Liver (tissue), 9 donors: ENCODE measurements around the gene ZNF154. TPM values are rescaled to one million over a fixed set of nuclear protein-coding genes. Genes with fewer than 3 reads are reported as not detected.
"Not testable (repeated sequence)": the region's sequence is repeated elsewhere in the genome, so short reads cannot be mapped to it uniquely, and the experiment has no call there.

ENCODE experiments used
- DNase-seq: peaks from one replicate; pipeline ENCODE4 v3.0.0-alpha.2; 2017; ENCODE audit warnings: low spot score
- H3K27ac ChIP-seq, 2 donors: one replicate each; pipeline ENCODE4 v1.7.0; 2013; ENCODE audit warnings: inconsistent platforms in 2 of 2, low read length in 2 of 2, control low read depth in 1 of 2, low read depth in 1 of 2, mild to moderate bottlenecking in 1 of 2
- H3K27me3 ChIP-seq, 4 donors: one replicate each; pipeline versions ENCODE4 v1.6.1 to v1.7.0; 2013; ENCODE audit warnings: low read length in 3 of 4, inconsistent platforms in 1 of 4, mild to moderate bottlenecking in 1 of 4, moderate library complexity in 1 of 4; ENCODE audit not compliant: control insufficient read depth in 4 of 4, insufficient read depth in 4 of 4
- H3K36me3 ChIP-seq, 4 donors: one replicate each; pipeline versions ENCODE4 v1.6.1 to v1.7.0; 2013; ENCODE audit warnings: low read length in 3 of 4, mild to moderate bottlenecking in 3 of 4, low read depth in 1 of 4, moderate library complexity in 1 of 4; ENCODE audit not compliant: control insufficient read depth in 4 of 4, insufficient read depth in 3 of 4
- H3K4me1 ChIP-seq, 4 donors: one replicate each; pipeline versions ENCODE4 v1.6.1 to v1.7.0; 2013; ENCODE audit warnings: low read length in 3 of 4, mild to moderate bottlenecking in 3 of 4, moderate library complexity in 1 of 4; ENCODE audit not compliant: control insufficient read depth in 4 of 4, insufficient read depth in 4 of 4
- H3K4me3 ChIP-seq, 3 donors: one replicate each; pipeline versions ENCODE4 v1.6.1 to v1.7.0; 2013; ENCODE audit warnings: low read length in 3 of 3, control low read depth in 1 of 3, low read depth in 1 of 3, mild to moderate bottlenecking in 1 of 3
- H3K9ac ChIP-seq, 2 donors: one replicate each; pipeline ENCODE4 v1.7.0; 2013; ENCODE audit warnings: low read length in 2 of 2, mild to moderate bottlenecking in 2 of 2, moderate library complexity in 2 of 2, control low read depth in 1 of 2, low read depth in 1 of 2
- H3K9me3 ChIP-seq, 4 donors: one replicate each; pipeline versions ENCODE4 v1.6.1 to v1.7.0; 2013; ENCODE audit warnings: low read length in 3 of 4; ENCODE audit not compliant: control insufficient read depth in 4 of 4
- CTCF ChIP-seq: fragments of 150-350 bp; IDR thresholded peaks from 2 replicates; pipeline ENCODE4 v1.5.1; 2017; ENCODE audit warnings: improper control_type of control experiment, low read depth, low read length; ENCODE audit not compliant: missing input control
- EGR1 ChIP-seq, 2 donors: IDR thresholded peaks; 2 replicates each; pipeline ENCODE4 v1.6.1; 2016 to 2018; ENCODE audit warnings: antibody characterized with exemption in 2 of 2, low read depth in 2 of 2
- FOXA1 ChIP-seq: IDR thresholded peaks from 2 replicates; pipeline ENCODE4 v1.6.1; 2016; ENCODE audit warnings: antibody characterized with exemption
- FOXA2 ChIP-seq: IDR thresholded peaks from 2 replicates; pipeline ENCODE4 v1.6.1; 2016; ENCODE audit warnings: antibody characterized with exemption
- GABPA ChIP-seq, 2 donors: IDR thresholded peaks in 1 of 2; conservative IDR thresholded peaks in 1 of 2; 2 replicates each; pipeline ENCODE4 v1.6.1; 2016; ENCODE audit warnings: antibody characterized with exemption in 2 of 2, mild to moderate bottlenecking in 1 of 2, moderate library complexity in 1 of 2
- HNF4A ChIP-seq, 2 donors: conservative IDR thresholded peaks; 2 replicates each; pipeline ENCODE4 v1.6.1; 2016; ENCODE audit warnings: antibody characterized with exemption in 2 of 2, mild to moderate bottlenecking in 2 of 2
- HNF4G ChIP-seq: IDR thresholded peaks from 2 replicates; pipeline ENCODE4 v1.6.1; 2016; ENCODE audit warnings: antibody characterized with exemption
- RAD21 ChIP-seq, 2 donors: IDR thresholded peaks; 2 replicates each; pipeline ENCODE4 v1.6.1; 2016; ENCODE audit warnings: antibody characterized with exemption in 2 of 2, mild to moderate bottlenecking in 2 of 2
- REST ChIP-seq: IDR thresholded peaks from 2 replicates; pipeline ENCODE4 v1.6.1; 2016; ENCODE audit warnings: antibody characterized with exemption, mild to moderate bottlenecking
- RXRA ChIP-seq, 2 donors: IDR thresholded peaks; 2 replicates each; pipeline ENCODE4 v1.6.1; 2017 to 2018; ENCODE audit warnings: antibody characterized with exemption in 2 of 2, mild to moderate bottlenecking in 1 of 2
- SP1 ChIP-seq: IDR thresholded peaks from 2 replicates; pipeline ENCODE4 v1.6.1; 2018; ENCODE audit warnings: antibody characterized with exemption, mild to moderate bottlenecking
- TAF1 ChIP-seq: conservative IDR thresholded peaks from 2 replicates; pipeline ENCODE4 v1.6.1; 2016; ENCODE audit warnings: antibody characterized with exemption, mild to moderate bottlenecking
- YY1 ChIP-seq: IDR thresholded peaks from 2 replicates; pipeline ENCODE4 v1.6.1; 2016; ENCODE audit warnings: antibody characterized with exemption, mild to moderate bottlenecking
- WGBS: extraction: QIAGEN DNeasy Blood & Tissue Kit; methylation state at CpG from one replicate; pipeline ENCODE4 v1.1.7; 2013; 5-methylcytosine and 5-hydroxymethylcytosine counted together
- polyA plus RNA-seq, 2 donors: library from polyadenylated mRNA; stranded (reverse) in 1 of 2; unstranded in 1 of 2; fragments of 200-250 nt in 1 of 2; fragments of >200 nt in 1 of 2; fragmentation: Nextera tagmentation in 1 of 2; extraction: Ambion mirVana in 1 of 2; gene quantifications; one replicate each; pipeline versions ENCODE4 v1.2.1 to v1.2.3, GENCODE V29; 2013 to 2015
- total RNA-seq, 2 donors: library from RNA; depleted of rRNA; stranded (reverse); fragments of >200 nt; gene quantifications; one replicate each; pipeline ENCODE4 v1.2.3, GENCODE V29; 2014
- donor health status: healthy.
- donor health status: healthy.
- donor health status: healthy.
- donor health status: healthy.
- donor health status: healthy.

Gene ZNF154
- total and polyA plus RNA-seq, 4 donors, result 0.32 to 4.7 (median 1.3) TPM

DNA sequence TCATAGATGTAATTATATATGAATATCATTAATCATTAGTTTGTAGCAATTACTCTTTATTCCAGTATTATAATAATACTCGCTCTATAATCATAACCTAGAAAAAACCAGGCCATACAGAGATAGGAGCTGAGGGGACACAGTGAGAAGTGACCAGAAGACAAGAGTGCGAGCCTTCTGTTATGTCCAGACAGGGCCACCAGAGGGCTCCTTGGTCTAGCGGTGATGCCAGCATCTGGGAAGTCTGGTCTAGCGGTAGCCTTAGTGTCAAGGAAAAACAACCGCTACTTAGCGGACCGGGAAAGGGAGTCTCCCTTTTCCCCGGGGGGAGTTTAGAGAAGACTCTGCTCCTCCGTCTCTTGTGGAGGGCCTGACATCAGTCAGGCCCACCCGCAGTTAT, 29.3 kb upstream of the ZNF154 start:
- peak; percentile 51 for TF ChIP-seq CTCF
- peak; percentile 76 to 78 for TF ChIP-seq RAD21 (IDR thresholded peaks at IDR 0.05)
- H3K27ac ChIP-seq, H3K4me3 ChIP-seq, H3K9me3 ChIP-seq, H3K27me3 ChIP-seq, H3K9ac ChIP-seq, H3K4me1 ChIP-seq, H3K36me3 ChIP-seq: not testable (repeated sequence)
- peak; percentile 42 for DNase-seq
- 8% methylated on average over 10 of the region's 10 CpGs for WGBS

GRCh38 chr19:57720878-57721277, 11.9 kb upstream of the ZNF154 start:
- TF ChIP-seq HNF4G (no peak), EGR1 (IDR thresholded peaks at IDR 0.05; ENCODE audit: low read depth in 2 of 2) (no peak), RXRA (IDR thresholded peaks at IDR 0.05) (no peak), RAD21 (IDR thresholded peaks at IDR 0.05) (no peak), FOXA2 (no peak), SP1 (no peak), FOXA1 (no peak), CTCF (no peak), GABPA (IDR thresholded peaks at IDR 0.05 in 1 of 2, conservative IDR thresholded peaks at IDR 0.05 in 1 of 2) (no peak), REST (no peak), YY1 (no peak), TAF1 (no peak), HNF4A (conservative IDR thresholded peaks at IDR 0.05) (no peak)
- H3K4me3 ChIP-seq, result peak overlapping the region in 2 of 3 donors; percentile 59 to 64
- H3K9me3 ChIP-seq, result peaks cover 36 to 61% (median 54%) of the 10 kb centered on the region in 4 donors
- no peak overlapping the region for H3K27ac ChIP-seq
- no peak for DNase-seq
- peaks cover 7 to 41% (median 27%) of the 10 kb centered on the region in 4 donors for H3K36me3 ChIP-seq
- WGBS, result 98% methylated on average over 10 of the region's 10 CpGs
- no peak overlapping the region for H3K9ac ChIP-seq
- no peaks in the 10 kb centered on the region for H3K4me1 ChIP-seq
- no peaks in the 10 kb centered on the region for H3K27me3 ChIP-seq
